Measurements from ENCODE around the gene LILRB3.

GRCh38 chr19:54203151-54203611 lies 19.6 kb downstream of the LILRB3 start:
- TF ChIP-seq CTCF (conservative IDR thresholded peaks at IDR 0.05; ENCODE audit: low read depth, low read length) (no peak), RFX5 (IDR thresholded peaks at IDR 0.05; ENCODE audit: low read depth, low read length) (no peak), RCOR1 (IDR thresholded peaks at IDR 0.05; ENCODE audit: insufficient replicate concordance, low read length) (no peak), POLR2A (IDR thresholded peaks at IDR 0.05; ENCODE audit: low read depth, low read length) (no peak), SMC3 (IDR thresholded peaks at IDR 0.05; ENCODE audit: low read depth, low read length) (no peak), CHD1 (IDR thresholded peaks at IDR 0.05; ENCODE audit: low read depth, low read length) (no peak), NFE2L2 (IDR thresholded peaks at IDR 0.05; ENCODE audit: low read depth, low read length) (no peak), USF2 (IDR thresholded peaks at IDR 0.05; ENCODE audit: low read depth, low read length) (no peak), BHLHE40 (IDR thresholded peaks at IDR 0.05; ENCODE audit: low read depth, low read length) (no peak), FOS (IDR thresholded peaks at IDR 0.05; ENCODE audit: low read depth, low read length) (no peak), RAD21 (IDR thresholded peaks at IDR 0.05; ENCODE audit: low read length) (no peak)
